22Rv1 (cell line): ENCODE measurements around the gene ARPC5.

Experiments used
- CTCF ChIP-seq: fragments of 450-650 bp; IDR thresholded peaks from 2 replicates; pipeline ENCODE4 v1.5.1; 2017; ENCODE audit warnings: mild to moderate bottlenecking
- ZFX ChIP-seq: fragments of 450-650 bp; IDR thresholded peaks from 2 replicates; pipeline ENCODE4 v1.6.1; 2017; ENCODE audit warnings: antibody characterized with exemption, borderline replicate concordance

GRCh38 chr1:183655562-183656075 lies 20.0 kb upstream of the ARPC5 start:
- TF ChIP-seq CTCF: peak; percentile 99
- no peak for TF ChIP-seq ZFX
